ENCODE data around the gene A1CF. TPM values are rescaled to one million over a fixed set of nuclear protein-coding genes. Genes with fewer than 3 reads are reported as not detected.

The A1CF gene
- total and polyA plus RNA-seq, 10 of the 15 experiments (the other 5 are each of a cell fraction or from before 2014, with no cell fraction given): 0.10 TPM; not detected in 9

DNA sequence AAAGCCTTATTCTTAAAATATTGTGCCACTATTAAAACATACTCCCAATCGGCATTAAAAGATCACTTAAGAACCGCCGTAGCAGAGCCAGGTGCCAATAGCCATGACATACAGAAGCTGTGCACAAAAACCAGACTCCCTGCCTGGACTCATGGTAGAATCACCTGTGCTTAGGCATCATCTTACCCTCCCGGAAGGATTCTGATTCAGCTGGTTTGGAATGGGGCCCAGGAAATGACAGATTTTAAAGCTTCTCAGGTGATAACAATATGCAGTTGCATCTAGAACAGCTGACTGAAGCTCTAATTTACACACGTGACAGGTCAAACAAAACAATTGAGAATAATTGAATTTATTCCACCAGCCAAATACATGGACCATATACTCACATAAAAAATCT is 10.7 kb downstream of the A1CF start:
- Histone ChIP-seq H3K4me1 (ENCODE audit: control insufficient read depth, insufficient read depth, low read length) (no peaks in the 10 kb centered on the region), H2AFZ (ENCODE audit: control insufficient read depth, low read depth, low read length) (no peak overlapping the region), H3K79me2 (ENCODE audit: control insufficient read depth, insufficient read depth, low read length) (no peaks in the 10 kb centered on the region), H3K9ac (ENCODE audit: control insufficient read depth, insufficient read depth, low read length) (no peak overlapping the region), H3K4me3 (no peak overlapping the region), H3K9me3 (replicated peaks; ENCODE audit: control insufficient read depth, insufficient read depth, low read length) (no peaks in the 10 kb centered on the region), H3K4me2 (ENCODE audit: control insufficient read depth, insufficient read depth) (no peak overlapping the region), H3K27me3 (replicated peaks in 1 of 2; ENCODE audit: control insufficient read depth in 2 of 2, insufficient read depth in 2 of 2, low read length in 1 of 2) (0 out of 4 replicates have a peak, but pooled peaks cover 0 to 2% of the 10 kb centered on the region in 2 experiments), H3K27ac (ENCODE audit: control insufficient read depth, insufficient read depth) (no peak overlapping the region), H3K36me3 (ENCODE audit: control insufficient read depth in 2 of 2, insufficient read depth in 2 of 2, low read length in 1 of 2) (no peaks in the 10 kb centered on the region), H4K20me1 (ENCODE audit: control insufficient read depth, insufficient read depth) (no peaks in the 10 kb centered on the region)
- ATAC-seq (no peak), FAIRE-seq (no peak), DNase-seq (ENCODE audit: low read depth, low spot score) (no peak)
- 71% methylated on average over 5 of the region's 5 CpGs for WGBS (ENCODE audit: insufficient coverage, insufficient replicate concordance, low lambda C conversion rate, missing lambda C conversion rate)
- ChIA-PET RAD21 (ENCODE audit: unreplicated experiment) (no interaction called here), CTCF (no interaction called here), POLR2A (no interaction called here), SMC1A (ENCODE audit: uncharacterized antibody, unreplicated experiment) (no interaction called here)
- no TSS peak for BruUV-seq (replicated peaks)
- no peak for TF ChIP-seq HDGF (IDR thresholded peaks at IDR 0.05)
- no peak for TF ChIP-seq WRNIP1 (IDR thresholded peaks at IDR 0.05; ENCODE audit: borderline replicate concordance, low read depth, low read length)
- TF ChIP-seq SREBF2 (IDR thresholded peaks at IDR 0.05; ENCODE audit: low read length): no peak
- no peak for TF ChIP-seq SUZ12 (IDR thresholded peaks at IDR 0.05; ENCODE audit: unreplicated experiment)
- no peak for TF ChIP-seq RFX5 (IDR thresholded peaks at IDR 0.05; ENCODE audit: low read depth, low read length)
- TF ChIP-seq MYB (IDR thresholded peaks at IDR 0.05; ENCODE audit: borderline replicate concordance, low read depth, low read length): no peak
- no peak for TF ChIP-seq KAT2A (conservative IDR thresholded peaks at IDR 0.05; ENCODE audit: control insufficient read depth, low read depth, low read length)
- TF ChIP-seq NFYB (IDR thresholded peaks at IDR 0.05; ENCODE audit: insufficient read depth, low read depth, low read length): no peak
- no peak for TF ChIP-seq MXI1 (IDR thresholded peaks at IDR 0.05; ENCODE audit: low read depth, low read length)
- no peak for TF ChIP-seq SMC3 (IDR thresholded peaks at IDR 0.05; ENCODE audit: borderline replicate concordance, low read length)
- TF ChIP-seq, protein P1, sequence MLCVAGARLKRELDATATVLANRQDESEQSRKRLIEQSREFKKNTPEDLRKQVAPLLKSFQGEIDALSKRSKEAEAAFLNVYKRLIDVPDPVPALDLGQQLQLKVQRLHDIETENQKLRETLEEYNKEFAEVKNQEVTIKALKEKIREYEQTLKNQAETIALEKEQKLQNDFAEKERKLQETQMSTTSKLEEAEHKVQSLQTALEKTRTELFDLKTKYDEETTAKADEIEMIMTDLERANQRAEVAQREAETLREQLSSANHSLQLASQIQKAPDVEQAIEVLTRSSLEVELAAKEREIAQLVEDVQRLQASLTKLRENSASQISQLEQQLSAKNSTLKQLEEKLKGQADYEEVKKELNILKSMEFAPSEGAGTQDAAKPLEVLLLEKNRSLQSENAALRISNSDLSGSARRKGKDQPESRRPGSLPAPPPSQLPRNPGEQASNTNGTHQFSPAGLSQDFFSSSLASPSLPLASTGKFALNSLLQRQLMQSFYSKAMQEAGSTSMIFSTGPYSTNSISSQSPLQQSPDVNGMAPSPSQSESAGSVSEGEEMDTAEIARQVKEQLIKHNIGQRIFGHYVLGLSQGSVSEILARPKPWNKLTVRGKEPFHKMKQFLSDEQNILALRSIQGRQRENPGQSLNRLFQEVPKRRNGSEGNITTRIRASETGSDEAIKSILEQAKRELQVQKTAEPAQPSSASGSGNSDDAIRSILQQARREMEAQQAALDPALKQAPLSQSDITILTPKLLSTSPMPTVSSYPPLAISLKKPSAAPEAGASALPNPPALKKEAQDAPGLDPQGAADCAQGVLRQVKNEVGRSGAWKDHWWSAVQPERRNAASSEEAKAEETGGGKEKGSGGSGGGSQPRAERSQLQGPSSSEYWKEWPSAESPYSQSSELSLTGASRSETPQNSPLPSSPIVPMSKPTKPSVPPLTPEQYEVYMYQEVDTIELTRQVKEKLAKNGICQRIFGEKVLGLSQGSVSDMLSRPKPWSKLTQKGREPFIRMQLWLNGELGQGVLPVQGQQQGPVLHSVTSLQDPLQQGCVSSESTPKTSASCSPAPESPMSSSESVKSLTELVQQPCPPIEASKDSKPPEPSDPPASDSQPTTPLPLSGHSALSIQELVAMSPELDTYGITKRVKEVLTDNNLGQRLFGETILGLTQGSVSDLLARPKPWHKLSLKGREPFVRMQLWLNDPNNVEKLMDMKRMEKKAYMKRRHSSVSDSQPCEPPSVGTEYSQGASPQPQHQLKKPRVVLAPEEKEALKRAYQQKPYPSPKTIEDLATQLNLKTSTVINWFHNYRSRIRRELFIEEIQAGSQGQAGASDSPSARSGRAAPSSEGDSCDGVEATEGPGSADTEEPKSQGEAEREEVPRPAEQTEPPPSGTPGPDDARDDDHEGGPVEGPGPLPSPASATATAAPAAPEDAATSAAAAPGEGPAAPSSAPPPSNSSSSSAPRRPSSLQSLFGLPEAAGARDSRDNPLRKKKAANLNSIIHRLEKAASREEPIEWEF (IDR thresholded peaks at IDR 0.05; ENCODE audit: insufficient replicate concordance, low read depth, low read length): no peak
- TF ChIP-seq IRF4 (IDR thresholded peaks at IDR 0.05; ENCODE audit: low read depth, low read length): no peak
- no peak for TF ChIP-seq POLR2AphosphoS5 (IDR thresholded peaks at IDR 0.05; ENCODE audit: low read length)
- no peak for TF ChIP-seq RELA (IDR thresholded peaks at IDR 0.05; ENCODE audit: borderline replicate concordance, partially characterized antibody)
- TF ChIP-seq, protein P2, sequence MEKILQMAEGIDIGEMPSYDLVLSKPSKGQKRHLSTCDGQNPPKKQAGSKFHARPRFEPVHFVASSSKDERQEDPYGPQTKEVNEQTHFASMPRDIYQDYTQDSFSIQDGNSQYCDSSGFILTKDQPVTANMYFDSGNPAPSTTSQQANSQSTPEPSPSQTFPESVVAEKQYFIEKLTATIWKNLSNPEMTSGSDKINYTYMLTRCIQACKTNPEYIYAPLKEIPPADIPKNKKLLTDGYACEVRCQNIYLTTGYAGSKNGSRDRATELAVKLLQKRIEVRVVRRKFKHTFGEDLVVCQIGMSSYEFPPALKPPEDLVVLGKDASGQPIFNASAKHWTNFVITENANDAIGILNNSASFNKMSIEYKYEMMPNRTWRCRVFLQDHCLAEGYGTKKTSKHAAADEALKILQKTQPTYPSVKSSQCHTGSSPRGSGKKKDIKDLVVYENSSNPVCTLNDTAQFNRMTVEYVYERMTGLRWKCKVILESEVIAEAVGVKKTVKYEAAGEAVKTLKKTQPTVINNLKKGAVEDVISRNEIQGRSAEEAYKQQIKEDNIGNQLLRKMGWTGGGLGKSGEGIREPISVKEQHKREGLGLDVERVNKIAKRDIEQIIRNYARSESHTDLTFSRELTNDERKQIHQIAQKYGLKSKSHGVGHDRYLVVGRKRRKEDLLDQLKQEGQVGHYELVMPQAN (conservative IDR thresholded peaks at IDR 0.05): no peak
- intact Hi-C loops (cut with micrococcal nuclease; ENCODE audit: unreplicated experiment) (no loop called here), in situ Hi-C loops (cut with MboI) (no loop called here)

All from GM12878 (cell line).